ENCODE data around the gene PLXNA2. TPM values are rescaled to one million over a fixed set of nuclear protein-coding genes. Genes with fewer than 3 reads are reported as not detected.

Gene PLXNA2
- total and polyA plus RNA-seq, 2 of the 8 experiments (the other 6 are each of a cell fraction or from before 2014, with no cell fraction given), result 0.33 to 1.5 TPM

DNA sequence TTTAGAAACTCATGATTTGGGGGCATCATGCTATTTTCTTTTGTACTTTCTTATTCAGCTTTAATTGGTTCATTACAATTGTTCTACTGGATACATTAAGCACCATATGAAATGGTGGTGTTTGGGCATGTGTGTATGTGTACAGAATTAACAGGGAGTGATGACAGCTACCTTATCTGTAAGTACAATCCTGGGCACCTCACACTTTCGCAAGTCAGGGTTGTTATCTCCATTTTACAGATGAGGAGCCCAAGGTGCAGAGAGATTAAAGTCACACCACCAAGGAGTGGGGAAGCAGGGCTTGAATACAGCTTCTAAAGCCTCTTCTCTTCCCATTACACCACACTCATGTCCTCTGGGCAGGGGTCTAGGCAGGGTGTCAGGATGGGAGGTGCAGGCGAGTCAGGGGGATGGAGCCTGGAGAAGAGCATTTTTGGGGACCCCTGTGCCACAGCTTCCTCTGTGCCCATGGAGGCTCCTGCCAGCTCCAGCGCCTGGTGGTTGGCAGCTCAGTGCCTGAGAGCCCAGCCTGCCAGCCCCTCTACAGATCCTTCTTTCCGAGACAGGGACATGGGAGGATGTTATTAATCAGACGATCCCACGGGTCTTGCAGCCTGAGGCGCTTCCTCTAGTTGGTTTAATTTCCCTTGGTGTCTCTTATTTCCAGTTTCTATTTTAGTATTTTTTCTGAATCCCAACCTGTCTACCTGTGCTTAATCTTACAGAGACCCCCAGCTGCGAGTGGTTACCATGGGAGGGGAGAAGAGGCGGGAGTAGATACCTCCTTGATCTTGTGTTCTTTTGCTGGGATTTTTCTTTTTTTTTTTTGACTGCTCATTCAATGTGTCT lies 207.0 kb downstream of the PLXNA2 start (continued):
- TF ChIP-seq POU5F1 (IDR thresholded peaks at IDR 0.05; ENCODE audit: low read depth, low read length) (no peak), SP1 (IDR thresholded peaks at IDR 0.05; ENCODE audit: low read depth, low read length) (no peak), MAFK (IDR thresholded peaks at IDR 0.05; ENCODE audit: low read depth, low read length) (no peak), SAP30 (IDR thresholded peaks at IDR 0.05; ENCODE audit: insufficient read depth, insufficient replicate concordance, low read length) (no peak), YY1 (IDR thresholded peaks at IDR 0.05; ENCODE audit: low read depth, low read length) (no peak)
